Erythroblast (primary cell): ENCODE measurements around the gene EOMES.

Experiments used
- GATA1 ChIP-seq: IDR thresholded peaks from 2 replicates; pipeline ENCODE4 v1.6.1; 2011; ENCODE audit warnings: low read depth, mild to moderate bottlenecking, control low read depth, low read length, moderate library complexity
- POLR2A ChIP-seq: IDR thresholded peaks from 2 replicates; pipeline ENCODE4 v1.6.1; 2011; ENCODE audit warnings: mild to moderate bottlenecking, low read length

GRCh38 chr3:27746838-27747237, 24.7 kb upstream of the EOMES start:
- no peak for TF ChIP-seq POLR2A
- TF ChIP-seq GATA1: no peak
